ENCODE results near the gene ZNF865. TPM values are rescaled to one million over a fixed set of nuclear protein-coding genes. Genes with fewer than 3 reads are reported as not detected.

Gene ZNF865
- total and polyA plus RNA-seq, 7 donors = 11.1 to 40.4 (median 19.9) TPM

DNA sequence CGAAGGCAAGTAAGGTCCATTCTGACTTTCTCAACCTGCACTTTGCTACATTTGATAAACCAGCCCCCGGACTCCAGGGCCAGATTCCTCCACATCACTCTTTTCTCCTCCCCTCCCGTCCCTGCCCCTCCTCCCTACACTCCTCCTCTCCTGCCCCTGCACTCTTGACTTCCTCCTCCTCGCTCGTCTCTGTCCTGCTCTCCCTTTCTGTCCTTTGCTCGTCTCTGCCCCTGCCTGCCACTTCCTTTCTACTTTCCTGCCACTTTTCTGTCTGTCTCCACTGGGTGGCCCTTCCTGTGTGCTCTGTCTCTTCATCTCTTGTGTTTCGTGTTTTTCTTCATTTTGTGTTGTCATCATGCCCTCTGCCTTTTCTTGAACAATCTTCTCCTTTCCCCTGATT is 56.4 kb downstream of the ZNF865 start:
- TF ChIP-seq, protein P1, sequence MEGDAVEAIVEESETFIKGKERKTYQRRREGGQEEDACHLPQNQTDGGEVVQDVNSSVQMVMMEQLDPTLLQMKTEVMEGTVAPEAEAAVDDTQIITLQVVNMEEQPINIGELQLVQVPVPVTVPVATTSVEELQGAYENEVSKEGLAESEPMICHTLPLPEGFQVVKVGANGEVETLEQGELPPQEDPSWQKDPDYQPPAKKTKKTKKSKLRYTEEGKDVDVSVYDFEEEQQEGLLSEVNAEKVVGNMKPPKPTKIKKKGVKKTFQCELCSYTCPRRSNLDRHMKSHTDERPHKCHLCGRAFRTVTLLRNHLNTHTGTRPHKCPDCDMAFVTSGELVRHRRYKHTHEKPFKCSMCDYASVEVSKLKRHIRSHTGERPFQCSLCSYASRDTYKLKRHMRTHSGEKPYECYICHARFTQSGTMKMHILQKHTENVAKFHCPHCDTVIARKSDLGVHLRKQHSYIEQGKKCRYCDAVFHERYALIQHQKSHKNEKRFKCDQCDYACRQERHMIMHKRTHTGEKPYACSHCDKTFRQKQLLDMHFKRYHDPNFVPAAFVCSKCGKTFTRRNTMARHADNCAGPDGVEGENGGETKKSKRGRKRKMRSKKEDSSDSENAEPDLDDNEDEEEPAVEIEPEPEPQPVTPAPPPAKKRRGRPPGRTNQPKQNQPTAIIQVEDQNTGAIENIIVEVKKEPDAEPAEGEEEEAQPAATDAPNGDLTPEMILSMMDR (IDR thresholded peaks at IDR 0.05) = no peak
- 70 to 73% (median 72%) methylated on average over 7 of the region's 7 CpGs for WGBS, 3 donors
- Histone ChIP-seq H3K27me3 (ENCODE audit: insufficient read depth in 3 of 3, low read length in 2 of 3) (no peaks in the 10 kb centered on the region), H3K36me3 (ENCODE audit: insufficient read depth in 1 of 2, low read depth in 1 of 2) (peaks cover 9 to 72% of the 10 kb centered on the region in 2 donors), H3K4me3 (no peak overlapping the region), H3K27ac (no peak overlapping the region), H3K4me1 (peaks cover 25% of the 10 kb centered on the region), H3K9me3 (no peaks in the 10 kb centered on the region)
- no peak for ATAC-seq
- intact Hi-C loops (cut with DNase I) = no loop called here
- no peak for DNase-seq

DNA sequence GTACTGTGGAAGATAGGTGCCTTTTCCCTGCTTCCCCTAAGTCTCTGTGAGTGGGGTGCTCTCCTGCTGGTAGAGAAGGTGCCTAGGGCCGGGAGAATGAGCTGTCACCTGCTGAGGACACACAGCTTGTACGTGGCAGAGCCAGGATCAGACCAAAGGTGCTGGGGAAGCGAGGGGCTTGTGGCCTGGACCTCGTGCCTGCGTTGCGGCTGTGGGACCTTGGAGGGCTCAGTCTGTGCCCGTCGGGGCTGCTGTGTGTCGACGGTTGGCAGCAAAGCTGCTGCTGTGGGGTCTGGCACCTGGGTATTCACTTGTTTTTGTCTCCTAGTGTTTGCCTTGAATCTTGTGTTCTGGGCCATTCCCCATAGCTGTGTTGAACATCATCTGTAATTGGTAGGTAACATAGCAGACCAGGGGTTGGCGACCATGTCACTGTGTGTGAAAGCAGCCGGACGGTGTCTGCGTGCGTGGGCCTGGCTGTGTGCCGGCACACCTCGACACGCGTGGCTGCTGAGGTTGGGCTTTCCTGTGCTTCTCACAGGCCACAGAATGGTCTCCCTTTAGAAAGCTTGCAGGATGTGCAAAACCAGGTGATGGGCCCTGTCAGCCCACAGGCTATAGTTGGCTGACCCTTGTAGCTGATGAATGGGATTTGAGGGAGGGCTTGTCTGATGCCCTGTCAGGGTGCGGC is 58.5 kb downstream of the ZNF865 start:
- H3K4me3 ChIP-seq = no peak overlapping the region
- peaks cover 4% of the 10 kb centered on the region for H3K4me1 ChIP-seq
- H3K36me3 ChIP-seq (ENCODE audit: insufficient read depth in 1 of 2, low read depth in 1 of 2) = peaks cover 9 to 89% of the 10 kb centered on the region in 2 donors
- intact Hi-C loops (cut with DNase I) = no loop called here
- 86 to 90% (median 88%) methylated on average over 20 of the region's 20 CpGs for WGBS, 3 donors
- no peak overlapping the region for H3K27ac ChIP-seq
- DNase-seq (no peak), ATAC-seq (no peak)
- no peaks in the 10 kb centered on the region for H3K9me3 ChIP-seq
- H3K27me3 ChIP-seq (ENCODE audit: insufficient read depth in 3 of 3, low read length in 2 of 3) = no peaks in the 10 kb centered on the region
- TF ChIP-seq, protein P1 (IDR thresholded peaks at IDR 0.05) = no peak

DNA sequence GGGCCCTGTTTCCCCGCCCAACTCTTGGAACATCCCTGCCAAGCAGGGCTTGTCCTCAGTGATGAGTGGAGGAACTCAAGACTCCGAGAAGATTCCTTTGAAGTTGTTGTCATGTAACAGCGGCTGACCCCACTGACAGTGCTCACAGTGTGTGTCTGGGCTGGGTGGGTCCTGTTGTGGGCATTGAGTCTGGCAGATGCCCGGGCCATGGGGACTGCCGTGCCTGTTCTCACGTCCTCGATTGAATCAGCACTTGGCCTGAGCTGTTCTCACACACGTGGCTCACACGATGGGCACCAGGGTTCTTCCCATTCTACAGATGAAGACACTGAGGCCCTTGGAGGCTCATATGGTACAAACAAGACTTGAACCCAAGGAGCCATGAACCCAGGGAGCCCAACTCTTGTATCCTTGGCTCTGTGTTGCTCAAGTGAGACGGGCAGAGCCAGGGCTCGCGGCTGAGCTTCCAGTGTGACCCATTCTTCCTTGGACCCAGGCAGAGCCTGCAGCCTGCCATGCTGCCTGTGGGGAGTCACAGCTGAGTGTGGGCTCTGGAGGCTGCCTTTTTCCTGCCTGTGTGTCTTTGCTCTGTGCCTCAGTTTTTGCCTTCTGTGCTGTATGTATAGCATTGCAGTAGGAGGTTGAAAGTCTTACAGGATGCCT is 61.0 kb downstream of the ZNF865 start:
- no peaks in the 10 kb centered on the region for H3K4me1 ChIP-seq
- H3K36me3 ChIP-seq (ENCODE audit: insufficient read depth in 1 of 2, low read depth in 1 of 2) = peaks cover 12 to 90% of the 10 kb centered on the region in 2 donors
- no peak for ATAC-seq
- H3K9me3 ChIP-seq = no peaks in the 10 kb centered on the region
- H3K4me3 ChIP-seq = no peak overlapping the region
- WGBS, 3 donors = 78 to 86% (median 81%) methylated on average over 12 of the region's 12 CpGs
- no peaks in the 10 kb centered on the region for H3K27me3 ChIP-seq (ENCODE audit: insufficient read depth in 3 of 3, low read length in 2 of 3)
- TF ChIP-seq, protein P1 (IDR thresholded peaks at IDR 0.05) = no peak
- H3K27ac ChIP-seq = no peak overlapping the region
- DNase-seq = no peak
- intact Hi-C loops (cut with DNase I) = no loop called here

Other genes starting within 250 kb of the ZNF865 start
- not detected for gene GARIN5B, start 242.4 kb upstream of the ZNF865 start, total RNA-seq
- gene GARIN5B, start 242.4 kb upstream of the ZNF865 start, polyA plus RNA-seq = not detected
- gene IL11, start 235.2 kb upstream of the ZNF865 start, total RNA-seq = not detected
- gene IL11, start 235.2 kb upstream of the ZNF865 start, polyA plus RNA-seq = under 1 TPM in 1 of 3 donors, not detected in 2; 0.06 TPM
- not detected for gene TMEM190, start 228.8 kb upstream of the ZNF865 start, total RNA-seq
- not detected for gene TMEM190, start 228.8 kb upstream of the ZNF865 start, polyA plus RNA-seq
- 1 to 10 TPM in 2 of 4 donors, under 1 TPM in 2; 0.28 to 2.9 (median 0.91) TPM for gene TMEM238, start 221.4 kb upstream of the ZNF865 start, total RNA-seq
- under 1 TPM in 2 of 3 donors, not detected in 1; 0.10 to 0.17 TPM for gene TMEM238, start 221.4 kb upstream of the ZNF865 start, polyA plus RNA-seq
- 100 to 1,000 TPM; 548 to 810 (median 665) TPM for gene RPL28, start 219.7 kb upstream of the ZNF865 start, total RNA-seq
- 1,000 to 10,000 TPM in 1 of 3 donors, 100 to 1,000 TPM in 2; 547 to 1,362 (median 786) TPM for gene RPL28, start 219.7 kb upstream of the ZNF865 start, polyA plus RNA-seq
- 10 to 100 TPM; 15.4 to 26.7 (median 21.2) TPM for gene UBE2S, start 197.9 kb upstream of the ZNF865 start, total RNA-seq
- gene UBE2S, start 197.9 kb upstream of the ZNF865 start, polyA plus RNA-seq = 10 to 100 TPM in 2 of 3 donors, 1 to 10 TPM in 1; 5.6 to 22.8 (median 16.6) TPM
- gene SHISA7, start 162.3 kb upstream of the ZNF865 start, total RNA-seq = not detected
- under 1 TPM in 1 of 3 donors, not detected in 2; 0.01 TPM for gene SHISA7, start 162.3 kb upstream of the ZNF865 start, polyA plus RNA-seq
- 10 to 100 TPM; 32.0 to 78.0 (median 48.1) TPM for gene ISOC2, start 144.0 kb upstream of the ZNF865 start, total RNA-seq
- 100 to 1,000 TPM in 2 of 3 donors, 10 to 100 TPM in 1; 78.7 to 177 (median 109) TPM for gene ISOC2, start 144.0 kb upstream of the ZNF865 start, polyA plus RNA-seq
- not detected for gene C19orf85, start 140.9 kb upstream of the ZNF865 start, total RNA-seq
- gene C19orf85, start 140.9 kb upstream of the ZNF865 start, polyA plus RNA-seq = not detected
- gene ZNF628, start 129.0 kb upstream of the ZNF865 start, total RNA-seq = 10 to 100 TPM in 2 of 4 donors, 1 to 10 TPM in 2; 5.9 to 14.3 (median 11.5) TPM
- 10 to 100 TPM; 11.8 to 12.4 (median 12.2) TPM for gene ZNF628, start 129.0 kb upstream of the ZNF865 start, polyA plus RNA-seq
- 1 to 10 TPM; 2.6 to 6.3 (median 4.5) TPM for gene NAT14, start 120.5 kb upstream of the ZNF865 start, total RNA-seq
- gene NAT14, start 120.5 kb upstream of the ZNF865 start, polyA plus RNA-seq = 1 to 10 TPM; 2.0 to 4.2 (median 3.6) TPM
- gene SSC5D, start 117.2 kb upstream of the ZNF865 start, total RNA-seq = 1 to 10 TPM; 1.2 to 4.6 (median 1.9) TPM
- gene SSC5D, start 117.2 kb upstream of the ZNF865 start, polyA plus RNA-seq = under 1 TPM; 0.11 to 0.35 (median 0.16) TPM
- gene SBK2, start 68.5 kb upstream of the ZNF865 start, total RNA-seq = 10 to 100 TPM in 1 of 4 donors, 1 to 10 TPM in 2, under 1 TPM in 1; 0.59 to 13.4 (median 3.7) TPM
- 1 to 10 TPM in 1 of 3 donors, under 1 TPM in 2; 0.14 to 1.1 (median 0.91) TPM for gene SBK2, start 68.5 kb upstream of the ZNF865 start, polyA plus RNA-seq
- 10 to 100 TPM in 2 of 4 donors, 1 to 10 TPM in 1, under 1 TPM in 1; 0.79 to 30.8 (median 7.6) TPM for gene SBK3, start 60.1 kb upstream of the ZNF865 start, total RNA-seq
- 10 to 100 TPM in 1 of 3 donors, 1 to 10 TPM in 2; 5.4 to 10.6 (median 7.9) TPM for gene SBK3, start 60.1 kb upstream of the ZNF865 start, polyA plus RNA-seq
- gene ZNF579, start 24.8 kb upstream of the ZNF865 start, total RNA-seq = 10 to 100 TPM; 21.8 to 81.6 (median 29.5) TPM
- 10 to 100 TPM in 2 of 3 donors, 1 to 10 TPM in 1; 4.2 to 22.9 (median 14.2) TPM for gene ZNF579, start 24.8 kb upstream of the ZNF865 start, polyA plus RNA-seq
- 10 to 100 TPM in 3 of 4 donors, 1 to 10 TPM in 1; 9.9 to 23.7 (median 13.2) TPM for gene FIZ1, start 6.1 kb upstream of the ZNF865 start, total RNA-seq
- 10 to 100 TPM; 10.8 to 12.1 (median 11.5) TPM for gene FIZ1, start 6.1 kb upstream of the ZNF865 start, polyA plus RNA-seq
- gene ZNF524, start 5.4 kb upstream of the ZNF865 start, total RNA-seq = 10 to 100 TPM; 21.4 to 32.0 (median 24.5) TPM
- 10 to 100 TPM; 38.6 to 52.5 (median 41.4) TPM for gene ZNF524, start 5.4 kb upstream of the ZNF865 start, polyA plus RNA-seq
- gene ZNF784, start 18.9 kb downstream of the ZNF865 start, total RNA-seq = 10 to 100 TPM in 3 of 4 donors, 1 to 10 TPM in 1; 9.0 to 22.2 (median 11.4) TPM
- 10 to 100 TPM in 1 of 3 donors, 1 to 10 TPM in 2; 4.9 to 14.9 (median 7.3) TPM for gene ZNF784, start 18.9 kb downstream of the ZNF865 start, polyA plus RNA-seq
- gene ZNF580, start 35.4 kb downstream of the ZNF865 start, total RNA-seq = 10 to 100 TPM; 10.3 to 21.1 (median 13.7) TPM
- 10 to 100 TPM in 1 of 3 donors, 1 to 10 TPM in 2; 5.9 to 13.5 (median 9.2) TPM for gene ZNF580, start 35.4 kb downstream of the ZNF865 start, polyA plus RNA-seq
- gene ZNF581, start 38.0 kb downstream of the ZNF865 start, total RNA-seq = 10 to 100 TPM; 10.2 to 14.5 (median 10.6) TPM
- 10 to 100 TPM; 14.6 to 18.6 (median 17.5) TPM for gene ZNF581, start 38.0 kb downstream of the ZNF865 start, polyA plus RNA-seq
- 10 to 100 TPM in 2 of 4 donors, 1 to 10 TPM in 2; 8.0 to 12.0 (median 10.4) TPM for gene CCDC106, start 42.6 kb downstream of the ZNF865 start, total RNA-seq
- 10 to 100 TPM in 2 of 3 donors, 1 to 10 TPM in 1; 4.4 to 11.8 (median 10.0) TPM for gene CCDC106, start 42.6 kb downstream of the ZNF865 start, polyA plus RNA-seq
- gene U2AF2, start 49.4 kb downstream of the ZNF865 start, total RNA-seq = 10 to 100 TPM; 58.8 to 85.2 (median 78.2) TPM
- 100 to 1,000 TPM in 1 of 3 donors, 10 to 100 TPM in 2; 54.1 to 116 (median 55.1) TPM for gene U2AF2, start 49.4 kb downstream of the ZNF865 start, polyA plus RNA-seq
- gene EPN1, start 69.6 kb downstream of the ZNF865 start, total RNA-seq = 100 to 1,000 TPM; 113 to 134 (median 125) TPM
- 100 to 1,000 TPM; 117 to 211 (median 145) TPM for gene EPN1, start 69.6 kb downstream of the ZNF865 start, polyA plus RNA-seq
- gene NLRP9, start 132.8 kb downstream of the ZNF865 start, total RNA-seq = not detected
- not detected for gene NLRP9, start 132.8 kb downstream of the ZNF865 start, polyA plus RNA-seq
- gene RFPL4A, start 153.4 kb downstream of the ZNF865 start, total RNA-seq = not detected
- gene RFPL4A, start 153.4 kb downstream of the ZNF865 start, polyA plus RNA-seq = not detected
- gene RFPL4AL1, start 163.5 kb downstream of the ZNF865 start, total RNA-seq = not detected
- not detected for gene RFPL4AL1, start 163.5 kb downstream of the ZNF865 start, polyA plus RNA-seq
- gene NLRP11, start 226.4 kb downstream of the ZNF865 start, total RNA-seq = not detected
- gene NLRP11, start 226.4 kb downstream of the ZNF865 start, polyA plus RNA-seq = not detected
- gene NLRP4, start 230.9 kb downstream of the ZNF865 start, total RNA-seq = not detected
- gene NLRP4, start 230.9 kb downstream of the ZNF865 start, polyA plus RNA-seq = not detected